Measurements from ENCODE around the gene PLAC9. TPM values are rescaled to one million over a fixed set of nuclear protein-coding genes. Genes with fewer than 3 reads are reported as not detected.

PLAC9 gene
- total RNA-seq, 1 donor from 2014 or later: not detected

GRCh38 chr10:80177781-80178636 is 45.5 kb downstream of the PLAC9 start:
- no peaks in the 10 kb centered on the region for H3K36me3 ChIP-seq
- H3K4me1 ChIP-seq: peaks cover under 1% of the 10 kb centered on the region
- no peaks in the 10 kb centered on the region for H4K20me1 ChIP-seq (ENCODE audit: low read depth)
- no peak overlapping the region for H3K4me3 ChIP-seq
- H2AFZ ChIP-seq (replicated peaks): no peak overlapping the region
- no peak overlapping the region for H3K4me3 Mint-ChIP-seq
- no peaks in the 10 kb centered on the region for H3F3A ChIP-seq (ENCODE audit: low read depth)
- no peak overlapping the region for H3K27ac ChIP-seq
- DNase-seq (ENCODE audit: low spot score): no peak
- H3K9me3 Mint-ChIP-seq: no peaks in the 10 kb centered on the region
- no peaks in the 10 kb centered on the region for H3K9me3 ChIP-seq (ENCODE audit: low read depth)
- H3K36me3 Mint-ChIP-seq: no peaks in the 10 kb centered on the region
- no peaks in the 10 kb centered on the region for H3K79me2 ChIP-seq (ENCODE audit: low read depth)
- H3K9ac ChIP-seq: no peak overlapping the region
- H3K27ac Mint-ChIP-seq: peak overlapping the region; percentile 30
- TF ChIP-seq EZH2phosphoT487 (IDR thresholded peaks at IDR 0.05) (no peak), EZH2 (IDR thresholded peaks at IDR 0.05) (no peak)
- TF ChIP-seq, protein P1, sequence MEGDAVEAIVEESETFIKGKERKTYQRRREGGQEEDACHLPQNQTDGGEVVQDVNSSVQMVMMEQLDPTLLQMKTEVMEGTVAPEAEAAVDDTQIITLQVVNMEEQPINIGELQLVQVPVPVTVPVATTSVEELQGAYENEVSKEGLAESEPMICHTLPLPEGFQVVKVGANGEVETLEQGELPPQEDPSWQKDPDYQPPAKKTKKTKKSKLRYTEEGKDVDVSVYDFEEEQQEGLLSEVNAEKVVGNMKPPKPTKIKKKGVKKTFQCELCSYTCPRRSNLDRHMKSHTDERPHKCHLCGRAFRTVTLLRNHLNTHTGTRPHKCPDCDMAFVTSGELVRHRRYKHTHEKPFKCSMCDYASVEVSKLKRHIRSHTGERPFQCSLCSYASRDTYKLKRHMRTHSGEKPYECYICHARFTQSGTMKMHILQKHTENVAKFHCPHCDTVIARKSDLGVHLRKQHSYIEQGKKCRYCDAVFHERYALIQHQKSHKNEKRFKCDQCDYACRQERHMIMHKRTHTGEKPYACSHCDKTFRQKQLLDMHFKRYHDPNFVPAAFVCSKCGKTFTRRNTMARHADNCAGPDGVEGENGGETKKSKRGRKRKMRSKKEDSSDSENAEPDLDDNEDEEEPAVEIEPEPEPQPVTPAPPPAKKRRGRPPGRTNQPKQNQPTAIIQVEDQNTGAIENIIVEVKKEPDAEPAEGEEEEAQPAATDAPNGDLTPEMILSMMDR (IDR thresholded peaks at IDR 0.05): no peak
- H3K4me1 Mint-ChIP-seq: peaks cover 5% of the 10 kb centered on the region
- H3K27me3 ChIP-seq: no peaks in the 10 kb centered on the region
- no peak overlapping the region for H3K4me2 ChIP-seq
- no peaks in the 10 kb centered on the region for H3K27me3 Mint-ChIP-seq (ENCODE audit: insufficient read depth, low read depth)

- no peak overlapping the region for H3K27ac ChIP-seq
- H3K4me2 ChIP-seq: no peak overlapping the region
- no peaks in the 10 kb centered on the region for H3K36me3 Mint-ChIP-seq
- peaks cover 2% of the 10 kb centered on the region for H3K27me3 Mint-ChIP-seq (ENCODE audit: insufficient read depth, low read depth)
- no peaks in the 10 kb centered on the region for H3K36me3 ChIP-seq
- no peaks in the 10 kb centered on the region for H4K20me1 ChIP-seq (ENCODE audit: low read depth)
- H3K4me3 ChIP-seq: no peak overlapping the region
- no peaks in the 10 kb centered on the region for H3F3A ChIP-seq (ENCODE audit: low read depth)
- H2AFZ ChIP-seq (replicated peaks): no peak overlapping the region
- H3K9ac ChIP-seq: no peak overlapping the region
- H3K27me3 ChIP-seq: no peaks in the 10 kb centered on the region
- TF ChIP-seq EZH2phosphoT487 (IDR thresholded peaks at IDR 0.05) (no peak), EZH2 (IDR thresholded peaks at IDR 0.05) (no peak)
- TF ChIP-seq, protein P1 (IDR thresholded peaks at IDR 0.05): no peak
- no peak overlapping the region for H3K4me3 Mint-ChIP-seq
- no peaks in the 10 kb centered on the region for H3K79me2 ChIP-seq (ENCODE audit: low read depth)
- no peaks in the 10 kb centered on the region for H3K9me3 Mint-ChIP-seq
- DNase-seq (ENCODE audit: low spot score): no peak
- H3K9me3 ChIP-seq (ENCODE audit: low read depth): no peaks in the 10 kb centered on the region
- peaks cover 2% of the 10 kb centered on the region for H3K4me1 Mint-ChIP-seq
- no peaks in the 10 kb centered on the region for H3K4me1 ChIP-seq
- H3K27ac Mint-ChIP-seq: no peak overlapping the region
Observed at GRCh38 chr10:80182986-80183385, 50.5 kb downstream of the PLAC9 start.

DNA sequence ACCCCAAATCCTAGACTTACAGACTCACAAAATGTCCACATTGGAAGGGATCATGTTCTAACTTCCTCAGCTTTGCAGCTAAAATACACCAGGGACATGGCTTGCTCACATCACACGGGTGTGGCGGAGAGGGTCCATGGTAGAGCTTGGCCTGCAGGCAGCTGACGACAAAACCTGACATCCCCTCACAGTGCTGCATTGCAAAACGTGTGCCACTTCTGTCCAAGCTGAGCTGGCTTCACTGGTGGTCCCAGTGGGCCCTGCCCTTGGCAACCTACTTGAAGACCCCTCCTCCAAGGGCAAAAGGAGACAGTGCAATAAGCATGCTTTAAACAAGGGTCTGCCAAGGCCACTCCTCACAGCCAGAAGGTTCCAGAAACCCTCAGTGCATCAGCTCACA is 50.9 kb downstream of the PLAC9 start:
- Mint-ChIP-seq H3K36me3 (no peaks in the 10 kb centered on the region), H3K27ac (no peak overlapping the region), H3K4me3 (no peak overlapping the region), H3K4me1 (no peaks in the 10 kb centered on the region), H3K27me3 (ENCODE audit: insufficient read depth, low read depth) (peaks cover 2% of the 10 kb centered on the region), H3K9me3 (no peaks in the 10 kb centered on the region)
- no peak overlapping the region for H3K27ac ChIP-seq
- no peaks in the 10 kb centered on the region for H3K36me3 ChIP-seq
- H4K20me1 ChIP-seq (ENCODE audit: low read depth): no peaks in the 10 kb centered on the region
- DNase-seq (ENCODE audit: low spot score): no peak
- no peak overlapping the region for H3K4me2 ChIP-seq
- H3K4me3 ChIP-seq: no peak overlapping the region
- H3K4me1 ChIP-seq: no peaks in the 10 kb centered on the region
- no peak overlapping the region for H2AFZ ChIP-seq (replicated peaks)
- H3K79me2 ChIP-seq (ENCODE audit: low read depth): no peaks in the 10 kb centered on the region
- H3K9me3 ChIP-seq (ENCODE audit: low read depth): no peaks in the 10 kb centered on the region
- no peaks in the 10 kb centered on the region for H3K27me3 ChIP-seq
- no peak overlapping the region for H3K9ac ChIP-seq
- no peaks in the 10 kb centered on the region for H3F3A ChIP-seq (ENCODE audit: low read depth)
- no peak for TF ChIP-seq EZH2phosphoT487 (IDR thresholded peaks at IDR 0.05)
- no peak for TF ChIP-seq EZH2 (IDR thresholded peaks at IDR 0.05)

DNA sequence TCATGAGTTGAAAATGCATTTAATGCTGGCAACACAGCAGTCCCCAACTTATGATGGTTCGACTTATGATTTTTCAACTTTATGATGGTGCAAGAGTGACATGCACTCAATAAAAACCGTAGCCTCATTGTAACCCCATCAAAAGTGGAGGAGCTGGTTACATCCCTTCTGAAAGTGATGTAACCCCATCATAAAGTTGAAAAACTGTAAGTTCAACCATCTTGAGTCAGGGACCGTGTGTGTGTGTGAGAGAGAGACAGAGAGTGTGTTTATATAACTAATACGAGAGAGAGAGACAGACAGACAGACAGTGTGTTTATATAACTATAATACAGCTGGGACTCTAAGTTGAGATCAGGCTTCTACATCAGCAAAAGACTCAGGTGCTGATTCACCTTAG is 51.8 kb downstream of the PLAC9 start:
- Histone ChIP-seq H3K9me3 (ENCODE audit: low read depth) (no peaks in the 10 kb centered on the region), H3K4me2 (no peak overlapping the region), H3K27ac (no peak overlapping the region), H3K4me1 (no peaks in the 10 kb centered on the region), H3K4me3 (no peak overlapping the region), H3F3A (ENCODE audit: low read depth) (no peaks in the 10 kb centered on the region), H3K79me2 (ENCODE audit: low read depth) (no peaks in the 10 kb centered on the region), H4K20me1 (ENCODE audit: low read depth) (no peaks in the 10 kb centered on the region), H3K9ac (no peak overlapping the region), H2AFZ (replicated peaks) (no peak overlapping the region), H3K36me3 (no peaks in the 10 kb centered on the region), H3K27me3 (no peaks in the 10 kb centered on the region)
- DNase-seq (ENCODE audit: low spot score): no peak
- Mint-ChIP-seq H3K4me1 (no peaks in the 10 kb centered on the region), H3K9me3 (no peaks in the 10 kb centered on the region), H3K27ac (no peak overlapping the region), H3K27me3 (ENCODE audit: insufficient read depth, low read depth) (peaks cover 2% of the 10 kb centered on the region), H3K36me3 (no peaks in the 10 kb centered on the region), H3K4me3 (no peak overlapping the region)
- TF ChIP-seq, protein P1 (IDR thresholded peaks at IDR 0.05): no peak
- TF ChIP-seq EZH2phosphoT487 (IDR thresholded peaks at IDR 0.05) (no peak), EZH2 (IDR thresholded peaks at IDR 0.05) (no peak)

All from neural progenitor cell (in vitro differentiated cells).